SW480 (cell line): ENCODE results near the gene UNC79.

ENCODE experiments used
- DNase-seq: peaks from one replicate; pipeline ENCODE4 v3.0.0-alpha.2; 2016; ENCODE audit warnings: low spot score

UNC79 gene

DNA sequence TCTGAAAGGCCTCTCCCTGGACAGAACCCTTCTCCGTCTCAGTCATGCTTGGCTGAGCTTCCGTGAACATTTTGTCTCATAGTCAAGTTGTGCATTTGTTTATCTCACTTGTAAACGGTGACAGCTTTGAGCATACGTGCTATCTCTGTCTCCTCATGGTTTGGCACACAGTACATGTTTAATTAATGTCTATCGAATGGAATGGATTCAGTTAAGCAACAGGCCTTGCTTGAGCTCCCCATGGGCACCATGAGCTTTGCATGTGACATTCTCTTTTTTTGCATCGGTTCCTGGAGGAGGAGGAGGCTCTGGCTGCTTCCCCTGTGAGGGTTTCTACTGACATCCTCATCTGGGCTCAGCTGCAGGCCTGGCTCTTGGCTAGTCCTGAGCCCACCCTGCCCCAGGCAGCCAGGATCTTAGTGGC lies 277.6 kb downstream of the UNC79 start:
- DNase-seq: no peak

DNA sequence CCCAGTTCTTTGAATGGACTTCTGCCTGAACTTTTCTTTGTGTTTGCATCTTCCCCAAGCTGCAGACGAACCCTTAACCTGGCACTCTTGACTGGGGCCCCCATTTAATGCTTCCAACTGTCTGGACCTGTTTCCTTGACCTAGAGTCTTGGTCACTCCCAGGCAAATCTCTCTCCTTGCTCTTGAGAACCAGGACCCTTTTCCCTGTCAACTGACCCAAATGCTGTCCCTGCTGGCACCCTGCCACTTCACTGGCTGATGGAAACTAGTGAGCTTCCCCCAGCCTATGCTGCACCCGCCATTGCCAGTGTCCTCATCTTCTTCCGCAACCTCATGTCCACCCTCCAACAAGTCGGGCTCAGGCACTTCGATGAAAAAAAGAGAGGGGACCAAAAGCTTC lies 278.1 kb downstream of the UNC79 start:
- no peak for DNase-seq

GRCh38 chr14:93709249-93709648 lies 278.5 kb downstream of the UNC79 start:
- no peak for DNase-seq

- no peak for DNase-seq
These were observed 281.5 kb downstream of the UNC79 start for GRCh38 chr14:93712079-93712837.

- peak; percentile 30 for DNase-seq
These were observed 282.3 kb downstream of the UNC79 start for GRCh38 chr14:93712838-93713724.

DNA sequence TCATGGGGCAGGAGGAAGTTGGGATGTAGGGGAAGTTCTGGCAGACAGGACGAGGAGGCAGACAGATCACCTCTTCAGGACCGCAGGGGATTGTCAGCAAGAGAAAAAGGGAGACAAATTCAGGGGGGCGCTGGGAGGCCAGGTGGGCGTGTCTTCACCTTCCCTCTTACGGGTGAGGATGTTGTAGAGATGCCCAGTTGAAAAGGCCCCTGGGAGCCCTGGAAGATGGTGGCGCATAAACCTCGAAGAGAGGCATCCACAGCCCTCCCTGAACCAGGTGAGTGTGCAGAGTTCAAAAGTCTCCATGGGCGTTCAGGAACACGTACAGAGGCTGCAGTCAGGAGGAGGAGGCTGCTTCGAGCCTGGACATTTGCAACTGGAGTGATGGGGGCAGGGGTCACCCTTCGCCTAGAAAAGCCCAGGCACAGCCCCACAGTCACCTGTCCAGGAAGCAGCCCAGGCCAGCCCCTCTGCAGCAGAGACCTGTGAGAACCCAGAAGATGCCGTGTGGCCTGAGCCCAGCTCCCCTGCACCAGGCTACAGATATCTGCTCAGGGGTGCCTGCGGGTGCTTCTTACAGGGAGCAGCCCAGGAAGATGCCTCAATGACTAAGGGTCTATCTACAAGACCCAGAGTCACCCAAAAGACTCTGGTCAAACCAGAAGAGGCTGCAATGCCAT lies 283.1 kb downstream of the UNC79 start:
- no peak for DNase-seq

DNA sequence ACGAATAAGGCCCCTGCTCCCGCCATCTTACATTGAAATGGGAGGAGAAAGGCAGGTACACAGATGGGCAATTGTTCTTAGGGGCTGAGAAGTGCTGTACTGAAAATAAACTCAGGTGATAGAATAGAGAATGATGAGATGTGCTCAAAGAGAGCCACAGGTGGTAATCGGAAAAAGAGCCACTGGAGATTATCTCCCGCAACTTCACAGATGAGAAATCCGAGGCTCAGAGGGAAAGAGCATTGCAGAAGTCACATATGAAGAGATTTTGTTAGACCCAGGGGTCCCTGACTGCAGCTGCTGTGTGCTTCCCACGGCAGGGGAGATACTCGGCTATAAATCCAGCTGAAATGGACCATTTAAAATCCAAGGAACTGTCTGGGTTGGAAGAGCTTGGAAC lies 283.9 kb downstream of the UNC79 start:
- DNase-seq: no peak

DNA sequence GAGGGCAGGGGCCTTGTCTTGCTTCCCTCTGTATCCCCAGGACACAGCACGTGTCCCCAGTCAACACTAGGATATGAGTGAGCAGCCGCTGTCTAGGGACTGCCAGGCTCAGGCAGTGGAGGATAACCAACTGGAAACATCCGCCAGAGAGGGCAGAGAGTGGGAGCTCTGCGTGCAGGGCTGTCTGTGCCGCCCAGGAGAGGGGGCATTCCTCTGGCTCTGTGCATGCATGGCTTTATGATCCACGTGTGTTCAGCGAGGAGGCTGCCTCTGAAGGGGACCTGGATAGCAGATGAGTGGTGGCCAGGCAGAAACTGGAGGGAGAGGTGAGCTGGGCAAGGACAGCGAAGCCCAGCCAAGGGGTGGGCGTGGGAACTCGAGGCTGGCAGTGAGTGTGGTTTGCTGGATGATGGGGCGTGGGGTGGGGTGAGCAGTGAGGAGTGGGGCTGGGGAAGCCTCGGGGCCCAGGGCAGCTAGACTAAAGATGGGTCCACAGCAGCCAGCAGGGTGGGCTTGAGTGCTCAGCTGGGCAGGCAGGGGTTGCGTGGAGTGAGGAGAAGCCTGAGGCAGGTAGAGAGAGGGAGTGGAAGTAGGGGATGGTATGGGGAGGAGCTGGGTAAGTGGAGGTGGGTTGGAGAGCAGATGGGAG lies 284.7 kb downstream of the UNC79 start:
- DNase-seq: no peak

DNA sequence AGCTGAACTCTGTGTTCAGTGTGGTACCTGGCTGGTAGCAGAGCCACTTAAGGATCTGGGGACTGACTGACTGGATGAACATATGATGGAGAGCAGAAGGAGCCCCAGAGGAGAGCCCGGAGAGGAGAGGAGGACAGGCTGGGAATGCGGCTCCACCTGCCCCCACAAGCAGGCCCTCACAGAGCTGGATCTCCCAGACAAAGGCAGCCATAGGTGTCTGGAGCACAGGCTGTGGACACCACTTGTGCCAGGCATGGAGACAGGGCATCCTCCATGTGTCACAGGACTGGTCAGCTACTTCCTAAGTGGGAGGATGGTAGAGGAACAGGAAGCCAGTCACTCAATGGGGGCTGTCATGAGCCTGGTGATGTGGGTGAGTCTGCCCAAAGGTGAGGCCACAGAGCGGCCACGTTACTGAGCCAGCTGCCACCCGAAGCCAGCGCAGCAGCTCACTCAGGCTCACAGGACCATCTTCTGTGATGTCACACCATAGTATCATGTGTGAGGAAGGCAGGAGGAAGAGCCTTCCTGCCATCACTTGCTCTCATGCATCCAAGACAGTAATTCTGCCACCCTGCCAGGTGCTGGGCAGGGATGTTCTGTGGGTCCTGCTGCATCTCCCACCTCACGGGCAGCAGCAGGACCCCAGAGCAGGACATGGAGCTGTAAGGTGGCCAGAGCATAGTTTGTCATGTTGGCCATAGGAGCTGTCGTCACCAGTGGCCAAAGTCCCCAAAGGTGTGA lies 285.4 kb downstream of the UNC79 start:
- DNase-seq: no peak

DNA sequence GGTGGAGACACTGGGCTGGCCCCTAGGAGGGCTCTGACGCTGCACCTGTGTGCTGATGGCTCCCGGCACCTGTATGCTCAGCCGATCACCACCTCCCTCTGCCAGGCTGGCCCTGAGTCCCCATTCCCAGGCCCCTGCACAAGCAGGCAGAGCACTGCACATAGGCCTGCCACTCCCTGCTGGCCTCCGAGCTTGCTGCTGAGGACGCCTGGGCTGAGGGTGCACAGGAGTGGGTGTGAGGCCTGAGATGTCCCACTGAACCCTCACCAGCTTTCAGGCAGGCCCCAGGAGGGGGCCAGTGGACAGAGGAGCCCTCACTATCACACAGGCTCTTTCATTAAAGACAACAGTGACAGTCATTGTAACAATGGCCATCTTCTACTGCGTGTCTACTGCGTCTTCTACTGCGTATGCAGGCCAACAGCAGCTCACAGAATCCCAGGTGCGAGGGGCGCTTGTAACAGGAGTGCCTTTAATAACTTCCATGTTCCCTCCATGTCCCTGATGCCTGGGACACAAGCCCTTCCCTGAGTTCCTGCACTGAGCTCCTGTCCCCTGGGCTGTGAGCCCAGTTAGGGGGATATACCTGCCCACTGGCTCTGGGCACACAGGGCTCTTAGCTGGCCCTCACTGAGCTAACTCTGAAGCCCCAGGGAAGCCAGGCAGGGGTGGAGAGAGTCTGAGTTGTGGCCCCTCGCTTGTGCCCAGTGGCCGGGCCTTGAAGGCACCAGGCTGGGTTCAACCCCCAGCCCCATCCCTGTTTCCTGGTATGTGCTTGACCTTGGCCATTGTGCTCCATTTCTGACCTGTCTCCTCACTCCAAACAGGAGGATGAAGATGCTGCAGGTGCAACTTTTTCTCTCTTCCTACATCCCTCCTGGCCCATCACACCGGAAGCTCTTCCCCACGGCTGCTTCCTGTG lies 286.3 kb downstream of the UNC79 start:
- no peak for DNase-seq

DNA sequence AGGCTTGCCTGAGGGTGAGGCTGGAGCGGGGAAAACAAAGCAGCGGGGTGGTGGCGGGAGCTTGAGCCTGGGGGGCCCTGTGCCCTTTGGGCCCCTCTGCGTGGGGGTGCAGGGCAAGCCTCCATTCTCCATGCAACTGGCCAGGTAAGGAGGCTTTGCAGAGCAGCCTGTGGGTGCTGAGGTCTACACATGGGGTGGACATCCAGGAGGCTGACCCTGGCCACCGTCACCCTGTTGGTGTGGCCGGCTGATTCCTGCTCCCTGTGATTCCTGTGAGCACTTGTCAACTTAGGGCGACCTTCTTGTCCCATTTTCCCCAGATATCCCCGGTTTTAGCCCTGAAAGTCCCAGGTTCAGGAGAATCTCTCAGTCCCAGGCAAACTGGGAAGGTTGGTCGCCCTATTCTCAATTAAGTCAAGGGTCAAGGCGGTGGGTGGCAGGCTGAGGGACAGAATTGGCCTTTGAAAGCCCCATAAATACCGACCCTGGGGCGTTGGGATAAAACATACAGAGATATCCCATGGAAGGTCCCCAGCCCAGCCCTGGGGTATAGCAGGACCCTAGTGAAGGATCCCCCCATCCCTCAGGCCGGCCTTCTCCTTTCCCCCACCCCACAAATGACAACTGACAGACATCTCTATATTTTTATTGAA lies 287.1 kb downstream of the UNC79 start:
- no peak for DNase-seq

GRCh38 chr14:93719256-93719655 lies 288.5 kb downstream of the UNC79 start:
- no peak for DNase-seq

DNA sequence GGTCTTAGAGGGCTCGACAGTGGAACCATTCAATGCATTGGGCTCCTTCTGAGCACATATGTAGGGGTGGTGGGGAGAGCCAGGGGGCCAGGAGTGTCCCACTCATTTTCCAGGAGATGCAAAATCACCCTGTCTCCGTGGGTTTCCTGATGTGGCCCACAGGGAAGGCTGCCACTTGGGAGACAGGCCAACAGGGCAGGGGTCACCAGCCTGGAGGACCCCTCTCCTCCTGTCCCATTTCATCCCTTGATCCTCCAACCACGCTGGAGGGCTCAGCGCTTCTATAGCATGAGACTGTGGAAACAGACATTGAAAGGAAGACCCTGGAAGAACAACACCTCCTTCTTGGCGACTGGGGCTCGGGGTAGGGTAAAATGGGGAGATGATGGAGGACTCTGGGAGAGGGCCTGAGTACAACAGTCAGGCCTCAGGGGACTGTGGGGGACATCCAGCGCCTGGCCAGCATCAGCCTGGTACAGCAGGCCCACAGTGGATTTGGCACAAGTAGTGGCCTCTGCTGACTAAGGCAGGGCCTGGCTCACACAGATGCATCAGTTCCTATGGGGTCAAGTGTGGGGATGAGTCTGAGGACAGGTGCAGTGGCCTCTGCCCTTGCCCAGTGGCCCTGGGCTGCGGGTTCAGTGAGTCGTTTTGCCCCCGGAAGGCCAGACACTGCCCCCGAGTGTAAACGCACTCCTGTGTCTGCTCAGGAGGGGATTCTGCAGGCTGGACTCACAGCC lies 289.5 kb downstream of the UNC79 start:
- DNase-seq: no peak

DNA sequence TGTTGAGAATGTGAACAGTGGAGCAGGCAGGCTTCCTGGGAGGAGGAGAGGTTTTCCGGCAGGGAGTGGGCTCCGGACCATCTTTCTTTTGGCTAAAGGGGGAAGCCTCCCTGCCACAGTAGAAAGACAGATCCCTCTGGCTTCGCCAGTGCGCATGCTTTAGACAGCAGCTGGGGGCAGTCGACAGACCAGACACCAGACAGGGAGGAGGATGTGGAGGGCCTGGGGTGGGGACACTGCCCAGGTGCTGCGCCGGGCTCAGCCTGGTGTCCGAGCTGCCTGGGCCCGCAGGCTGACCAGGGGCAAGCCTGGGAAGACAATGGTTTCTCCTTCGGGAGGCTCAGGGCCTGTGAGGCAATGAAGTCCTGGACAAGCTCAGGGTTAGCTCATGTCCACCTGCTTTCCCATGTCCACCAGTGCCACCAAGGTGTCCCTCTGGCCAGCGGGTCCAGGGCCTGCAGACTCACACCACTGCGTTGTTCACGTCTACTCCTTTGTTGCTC lies 290.3 kb downstream of the UNC79 start:
- DNase-seq: no peak

DNA sequence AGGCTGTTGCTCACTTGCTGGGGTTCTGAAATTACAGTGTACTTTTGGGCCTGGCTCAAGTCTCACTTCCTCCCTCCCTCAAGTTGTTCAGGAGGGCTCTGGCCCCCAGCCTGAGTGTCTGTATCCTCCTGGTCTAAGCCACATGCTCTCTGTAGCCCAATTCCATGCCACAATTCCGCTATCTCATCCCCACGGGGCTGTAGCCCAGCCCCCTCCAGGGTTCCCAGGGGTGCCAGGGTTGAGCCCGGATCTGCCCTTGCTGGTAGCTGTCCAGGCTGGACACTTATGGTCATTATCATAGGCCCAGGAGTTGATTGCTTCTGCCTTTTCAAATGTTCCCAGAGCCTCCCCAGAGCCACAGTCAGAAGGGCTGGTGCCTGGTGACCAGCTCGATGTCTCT lies 292.3 kb downstream of the UNC79 start:
- DNase-seq: no peak

DNA sequence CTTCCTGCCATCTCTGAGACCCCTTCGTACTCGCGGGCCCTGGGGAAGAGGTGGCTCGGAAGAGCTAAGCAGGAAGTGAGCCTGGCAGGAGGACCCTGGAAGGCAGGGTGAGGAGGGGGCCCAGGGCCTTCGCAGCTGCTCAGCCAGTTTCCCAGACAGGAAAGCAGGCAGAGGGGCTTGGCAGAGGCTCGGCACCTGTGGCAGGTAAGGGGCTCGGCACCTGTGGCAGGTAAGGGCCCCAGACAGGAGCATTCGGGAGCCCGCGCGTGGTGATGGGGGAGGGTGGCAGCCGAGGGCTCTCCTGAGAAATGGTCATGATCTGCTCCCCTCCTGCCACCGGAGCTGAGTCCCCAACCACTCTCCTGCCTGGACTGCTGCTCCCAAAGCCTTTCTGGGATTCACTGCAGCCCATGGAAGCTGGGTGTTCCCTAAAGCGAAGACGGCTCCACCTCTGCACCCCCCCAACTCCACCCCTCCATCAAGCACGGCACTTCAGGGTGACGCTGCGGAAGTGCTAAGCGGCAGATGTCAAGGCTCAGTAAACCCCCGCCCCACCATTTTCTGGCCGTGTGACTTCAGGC lies 294.4 kb downstream of the UNC79 start:
- no peak for DNase-seq

DNA sequence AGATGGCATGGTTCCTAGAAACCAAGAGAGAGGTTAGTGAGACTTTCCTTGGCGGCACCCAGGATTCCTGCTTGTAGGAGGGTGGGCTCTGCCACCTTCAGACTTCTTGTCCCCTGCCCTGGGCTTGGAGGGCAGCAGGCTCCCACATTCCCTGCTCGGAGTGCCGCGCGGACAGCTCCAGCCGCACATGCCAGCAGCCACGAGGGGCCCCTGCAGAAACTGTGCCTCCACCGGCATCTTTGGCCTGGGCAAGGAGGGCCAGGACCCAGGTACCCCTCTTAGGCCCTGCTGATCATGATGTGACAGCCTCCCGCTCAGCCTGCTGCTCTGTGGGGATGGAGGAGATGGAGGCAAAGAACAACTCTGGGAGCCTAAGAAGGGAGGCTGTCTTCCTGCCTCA lies 295.3 kb downstream of the UNC79 start:
- no peak for DNase-seq

- no peak for DNase-seq
These were observed 296.5 kb downstream of the UNC79 start for GRCh38 chr14:93727039-93727740.
